Dermis microvascular lymphatic vessel endothelial cell (primary cell): ENCODE measurements around the gene ARID4A. TPM values are rescaled to one million over a fixed set of nuclear protein-coding genes. Genes with fewer than 3 reads are reported as not detected.
A peak's percentile ranks its signal among the peaks of the same experiment; 100 is the strongest.
"Not testable (repeated sequence)": the region's sequence is repeated elsewhere in the genome, so short reads cannot be mapped to it uniquely, and the experiment has no call there.

ENCODE experiments used
- DNase-seq, 2 donors: peaks; one replicate each; pipeline versions ENCODE4 v3.0.0 to v3.0.0-alpha.2; 2010; ENCODE audit warnings: low read depth in 2 of 2
- total RNA-seq: library from RNA; depleted of rRNA; stranded (reverse); fragments of >200 nt; gene quantifications from 2 replicates; pipeline ENCODE4 v1.2.1, GENCODE V29; 2014

The ARID4A gene
- total RNA-seq, 1 donor from 2014 or later: 8.7 TPM

GRCh38 chr14:58362798-58363412, 64.5 kb downstream of the ARID4A start:
- DNase-seq: peak; percentile 11 to 34

- DNase-seq: no peak
Measured at GRCh38 chr14:58364316-58364715, 66.0 kb downstream of the ARID4A start.

- DNase-seq: no peak
Measured at GRCh38 chr14:58367296-58367695, 68.9 kb downstream of the ARID4A start.

GRCh38 chr14:58368956-58369355, 70.6 kb downstream of the ARID4A start:
- peak in 1 of 2 donors; percentile 54 for DNase-seq

- DNase-seq: no peak
Measured at GRCh38 chr14:58376791-58377190, 78.4 kb downstream of the ARID4A start.

- DNase-seq: no peak
Measured at GRCh38 chr14:58390830-58391229, 92.5 kb downstream of the ARID4A start.

- DNase-seq: no peak
Measured at GRCh38 chr14:58395562-58395811, 97.1 kb downstream of the ARID4A start.

- DNase-seq: peak; percentile 11 to 69
Measured at GRCh38 chr14:58395812-58396788, 97.7 kb downstream of the ARID4A start, which contains the start of gene TOMM20L. TSS of gene TOMM20L (plus strand) at chr14:58395930. CDS start at chr14:58395958, 28 bp downstream.

- no peak for DNase-seq
Measured at GRCh38 chr14:58397156-58397555, 98.8 kb downstream of the ARID4A start.

GRCh38 chr14:58398495-58398894, 100.1 kb downstream of the ARID4A start:
- DNase-seq: no peak

GRCh38 chr14:58398895-58399294, 100.5 kb downstream of the ARID4A start:
- no peak for DNase-seq

- peak in 1 of 2 donors; percentile 7 for DNase-seq
Measured at GRCh38 chr14:58401587-58401986, 103.2 kb downstream of the ARID4A start.

- DNase-seq: no peak
Measured at GRCh38 chr14:58408681-58409215, 110.4 kb downstream of the ARID4A start.

- DNase-seq: no peak
Measured at GRCh38 chr14:58414845-58415244, 116.5 kb downstream of the ARID4A start.

GRCh38 chr14:58415636-58416547, 117.5 kb downstream of the ARID4A start:
- DNase-seq: no peak

- DNase-seq: not testable (repeated sequence)
Measured at GRCh38 chr14:58416934-58417333, 118.6 kb downstream of the ARID4A start.

Other genes with a start within 250 kb of the ARID4A start
- gene ARMH4, start 146.3 kb upstream of the ARID4A start, total RNA-seq: 1.4 and 1.5 TPM in 2 replicates
- 24.9 and 27.7 TPM in 2 replicates for gene ACTR10, start 98.4 kb upstream of the ARID4A start, total RNA-seq
- 106 and 120 TPM in 2 replicates for gene PSMA3, start 53.7 kb upstream of the ARID4A start, total RNA-seq
- gene TOMM20L, start 97.4 kb downstream of the ARID4A start, total RNA-seq: not detected in 2 replicates
- gene TIMM9, start 129.0 kb downstream of the ARID4A start, total RNA-seq: 15.7 and 17.7 TPM in 2 replicates
- gene KIAA0586, start 129.2 kb downstream of the ARID4A start, total RNA-seq: 15.2 and 17.1 TPM in 2 replicates